ENCODE measurements around the gene FAM47E. TPM values are rescaled to one million over a fixed set of nuclear protein-coding genes. Genes with fewer than 3 reads are reported as not detected.

Gene FAM47E
- total and polyA plus RNA-seq, 2 of the 13 experiments (the other 11 are each of a cell fraction or from before 2014, with no cell fraction given), result 0.33 to 0.66 TPM

DNA sequence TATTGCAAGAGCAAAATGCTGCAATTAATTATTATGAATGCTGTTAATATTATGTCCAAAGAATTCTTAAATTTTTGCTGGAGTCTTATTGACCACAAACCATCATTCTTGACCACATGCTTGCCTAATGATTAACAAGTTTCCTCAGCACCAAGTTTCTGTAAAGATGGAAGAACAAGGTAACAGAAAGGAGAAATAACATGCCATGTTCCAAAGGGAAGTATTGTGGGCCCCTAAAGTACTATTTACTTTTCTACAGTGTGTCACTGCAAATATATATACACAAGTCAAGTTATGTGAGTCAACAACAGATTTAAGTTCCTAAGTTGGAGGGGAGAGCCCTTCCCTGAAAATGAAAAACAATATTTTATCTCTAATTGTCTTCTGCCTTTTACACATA is 20.6 kb downstream of the FAM47E start (continued):
- TF ChIP-seq, protein P1, sequence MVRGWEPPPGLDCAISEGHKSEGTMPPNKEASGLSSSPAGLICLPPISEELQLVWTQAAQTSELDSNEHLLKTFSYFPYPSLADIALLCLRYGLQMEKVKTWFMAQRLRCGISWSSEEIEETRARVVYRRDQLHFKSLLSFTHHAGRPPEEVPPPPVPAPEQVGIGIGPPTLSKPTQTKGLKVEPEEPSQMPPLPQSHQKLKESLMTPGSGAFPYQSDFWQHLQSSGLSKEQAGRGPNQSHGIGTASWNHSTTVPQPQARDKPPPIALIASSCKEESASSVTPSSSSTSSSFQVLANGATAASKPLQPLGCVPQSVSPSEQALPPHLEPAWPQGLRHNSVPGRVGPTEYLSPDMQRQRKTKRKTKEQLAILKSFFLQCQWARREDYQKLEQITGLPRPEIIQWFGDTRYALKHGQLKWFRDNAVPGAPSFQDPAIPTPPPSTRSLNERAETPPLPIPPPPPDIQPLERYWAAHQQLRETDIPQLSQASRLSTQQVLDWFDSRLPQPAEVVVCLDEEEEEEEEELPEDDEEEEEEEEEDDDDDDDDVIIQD (CRISPR knock-in tag; IDR thresholded peaks at IDR 0.05; ENCODE audit: low read depth), result 0 out of 2 replicates have a peak, but pooled peaks have one; percentile 26
- TF ChIP-seq REL (CRISPR knock-in tag; conservative IDR thresholded peaks at IDR 0.05) (no peak), RARA (CRISPR knock-in tag; IDR thresholded peaks at IDR 0.05) (peak; percentile 66), SAP130 (CRISPR knock-in tag; IDR thresholded peaks at IDR 0.05; ENCODE audit: low read depth) (0 out of 2 replicates have a peak, but pooled peaks have one; percentile 50), HNF1A (IDR thresholded peaks at IDR 0.05; ENCODE audit: low read depth) (peak; percentile 66), HNF1A (CRISPR knock-in tag; IDR thresholded peaks at IDR 0.05; ENCODE audit: borderline replicate concordance) (no peak), ZSCAN22 (CRISPR knock-in tag; IDR thresholded peaks at IDR 0.05) (no peak), ZNF180 (CRISPR knock-in tag; IDR thresholded peaks at IDR 0.05; ENCODE audit: borderline replicate concordance, low read depth) (no peak), NR2F6 (IDR thresholded peaks at IDR 0.05) (peak; percentile 44), NR2F6 (CRISPR knock-in tag; IDR thresholded peaks at IDR 0.05) (no peak), FOXO1 (CRISPR knock-in tag; IDR thresholded peaks at IDR 0.05) (no peak), LCORL (IDR thresholded peaks at IDR 0.05) (no peak), LCORL (CRISPR knock-in tag; IDR thresholded peaks at IDR 0.05) (no peak), ZBTB14 (CRISPR knock-in tag; IDR thresholded peaks at IDR 0.05) (no peak), TCF7 (IDR thresholded peaks at IDR 0.05; ENCODE audit: low read depth) (no peak), MIER3 (CRISPR knock-in tag; IDR thresholded peaks at IDR 0.05; ENCODE audit: borderline replicate concordance) (0 out of 2 replicates have a peak, but pooled peaks have one; percentile 18), ATRX (CRISPR knock-in tag; IDR thresholded peaks at IDR 0.05; ENCODE audit: borderline replicate concordance) (no peak)
- TF ChIP-seq, protein P2, sequence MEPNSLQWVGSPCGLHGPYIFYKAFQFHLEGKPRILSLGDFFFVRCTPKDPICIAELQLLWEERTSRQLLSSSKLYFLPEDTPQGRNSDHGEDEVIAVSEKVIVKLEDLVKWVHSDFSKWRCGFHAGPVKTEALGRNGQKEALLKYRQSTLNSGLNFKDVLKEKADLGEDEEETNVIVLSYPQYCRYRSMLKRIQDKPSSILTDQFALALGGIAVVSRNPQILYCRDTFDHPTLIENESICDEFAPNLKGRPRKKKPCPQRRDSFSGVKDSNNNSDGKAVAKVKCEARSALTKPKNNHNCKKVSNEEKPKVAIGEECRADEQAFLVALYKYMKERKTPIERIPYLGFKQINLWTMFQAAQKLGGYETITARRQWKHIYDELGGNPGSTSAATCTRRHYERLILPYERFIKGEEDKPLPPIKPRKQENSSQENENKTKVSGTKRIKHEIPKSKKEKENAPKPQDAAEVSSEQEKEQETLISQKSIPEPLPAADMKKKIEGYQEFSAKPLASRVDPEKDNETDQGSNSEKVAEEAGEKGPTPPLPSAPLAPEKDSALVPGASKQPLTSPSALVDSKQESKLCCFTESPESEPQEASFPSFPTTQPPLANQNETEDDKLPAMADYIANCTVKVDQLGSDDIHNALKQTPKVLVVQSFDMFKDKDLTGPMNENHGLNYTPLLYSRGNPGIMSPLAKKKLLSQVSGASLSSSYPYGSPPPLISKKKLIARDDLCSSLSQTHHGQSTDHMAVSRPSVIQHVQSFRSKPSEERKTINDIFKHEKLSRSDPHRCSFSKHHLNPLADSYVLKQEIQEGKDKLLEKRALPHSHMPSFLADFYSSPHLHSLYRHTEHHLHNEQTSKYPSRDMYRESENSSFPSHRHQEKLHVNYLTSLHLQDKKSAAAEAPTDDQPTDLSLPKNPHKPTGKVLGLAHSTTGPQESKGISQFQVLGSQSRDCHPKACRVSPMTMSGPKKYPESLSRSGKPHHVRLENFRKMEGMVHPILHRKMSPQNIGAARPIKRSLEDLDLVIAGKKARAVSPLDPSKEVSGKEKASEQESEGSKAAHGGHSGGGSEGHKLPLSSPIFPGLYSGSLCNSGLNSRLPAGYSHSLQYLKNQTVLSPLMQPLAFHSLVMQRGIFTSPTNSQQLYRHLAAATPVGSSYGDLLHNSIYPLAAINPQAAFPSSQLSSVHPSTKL (CRISPR knock-in tag; IDR thresholded peaks at IDR 0.05), result peak; percentile 89
